OCI-LY3 (cell line): ENCODE data around the gene CEP162.

ENCODE experiments used
- CTCF ChIP-seq: fragments of 200-600, 300-600 bp; sonication (generic); IDR thresholded peaks from 2 replicates; pipeline ENCODE4 v1.5.1; 2014; ENCODE audit warnings: antibody characterized with exemption, low read length, low read depth
- EZH2phosphoT487 ChIP-seq: fragments of 200-600 bp; shearing (Covaris generic); IDR thresholded peaks from 2 replicates; pipeline ENCODE4 v1.6.1; 2018; ENCODE audit warnings: antibody characterized with exemption, mixed run types, low read depth

GRCh38 chr6:84227044-84227433, 404 bp downstream of the CEP162 start:
- TF ChIP-seq CTCF (no peak), EZH2phosphoT487 (no peak)
